HCT116 (cell line): ENCODE results near the gene PARVA. TPM values are rescaled to one million over a fixed set of nuclear protein-coding genes. Genes with fewer than 3 reads are reported as not detected.

ENCODE experiments used
- ATAC-seq: fragments of 200-7000 bp; cut with Tn5 transposase; 2 replicates; pipeline ENCODE4 v1.9.1; 2020; ENCODE audit warnings: mild to moderate bottlenecking, moderate library complexity
- BruUV-seq: library from RNA; stranded (reverse); fragments of 400-500 nt; replicated peaks from 2 replicates; lab custom pipeline; 2021; lab: Mats Ljungman, UMichigan
- CTCF ChIA-PET: fragments of 300-600 bp; sonication (Branson Sonifier 250); formaldehyde crosslinking; loops from one replicate; lab custom pipeline; 2021; ENCODE audit warnings: antibody characterized with exemption; lab: Charles Lee
- POLR2A ChIA-PET: fragments of 300-600, 350-600 bp; sonication (Branson Sonifier 250); formaldehyde crosslinking; loops from one replicate; lab custom pipeline; 2021; ENCODE audit warnings: antibody characterized with exemption; lab: Charles Lee
- RAD21 ChIA-PET, 2 experiments: fragments of 300-600 bp; sonication (Branson Sonifier 250); formaldehyde crosslinking; loops; one replicate each; lab custom pipeline; 2023; ENCODE audit warnings: low total read pairs in 2 of 2; ENCODE audit not compliant: uncharacterized antibody in 2 of 2, unreplicated experiment in 2 of 2, low non-redundant PET in 1 of 2; lab: Charles Lee
- DNase-seq: peaks from one replicate; pipeline ENCODE4 v3.0.0-alpha.2; 2010; ENCODE audit warnings: low read depth, low spot score
- H2AFZ ChIP-seq: fragments of 200-600 bp; shearing (Covaris generic), sonication (generic); 2 replicates; pipeline ENCODE4 v1.6.1; 2017; ENCODE audit warnings: low read depth, mixed run types, mixed read lengths, antibody characterized with exemption, low read length; ENCODE audit not compliant: poor library complexity, severe bottlenecking
- H3K27ac ChIP-seq: 2 replicates; pipeline ENCODE4 v1.5.1; 2012; ENCODE audit warnings: low read depth, low read length
- H3K27me3 ChIP-seq: fragments of 200-600 bp; sonication (generic); 2 replicates; pipeline ENCODE4 v1.6.1; 2016; ENCODE audit warnings: mixed run types, low read length, mixed read lengths; ENCODE audit not compliant: insufficient read depth
- H3K36me3 ChIP-seq, 2 experiments: fragments of 200-500 bp in 1 of 2; fragments of 200-600 bp in 1 of 2; sonication (Bioruptor generic) in 1 of 2; sonication (generic) in 1 of 2; 2 replicates each; pipeline versions ENCODE4 v1.5.1 to v1.6.1; 2014 to 2016; ENCODE audit warnings: low read length in 2 of 2, inconsistent platforms in 1 of 2, mixed read lengths in 1 of 2, mixed run types in 1 of 2; ENCODE audit not compliant: insufficient read depth in 2 of 2, control insufficient read depth in 1 of 2
- H3K4me1 ChIP-seq, 2 experiments: fragments of 200-600 bp in 1 of 2; sonication (generic) in 1 of 2; 2 replicates each; pipeline versions ENCODE4 v1.5.1 to v1.6.1; 2012 to 2017; ENCODE audit warnings: low read length in 2 of 2, inconsistent platforms in 1 of 2, mild to moderate bottlenecking in 1 of 2, mixed read lengths in 1 of 2, mixed run types in 1 of 2, moderate library complexity in 1 of 2; ENCODE audit not compliant: insufficient read depth in 2 of 2, control insufficient read depth in 1 of 2
- H3K4me2 ChIP-seq: fragments of 200-600 bp; sonication (generic); 2 replicates; pipeline ENCODE4 v1.6.1; 2017; ENCODE audit warnings: mixed run types, low read length, mixed read lengths
- H3K4me3 ChIP-seq, 2 experiments: fragments of 200-600 bp in 1 of 2; sonication (generic) in 1 of 2; replicated peaks in 1 of 2; 2 replicates each; pipeline ENCODE4 v1.5.1; 2011 to 2016; ENCODE audit warnings: low read length in 2 of 2, control low read depth in 1 of 2, low read depth in 1 of 2, mild to moderate bottlenecking in 1 of 2, mixed read lengths in 1 of 2, mixed run types in 1 of 2
- H3K79me2 ChIP-seq: fragments of 200-600 bp; sonication (generic); 2 replicates; pipeline ENCODE4 v1.6.1; 2017; ENCODE audit warnings: mild to moderate bottlenecking, mixed run types, low read length, moderate library complexity, mixed read lengths; ENCODE audit not compliant: insufficient read depth
- H3K9ac ChIP-seq: fragments of 200-600 bp; sonication (generic); 2 replicates; pipeline ENCODE4 v1.6.1; 2016; ENCODE audit warnings: low read length, mixed read lengths
- H3K9me2 ChIP-seq: fragments of 200-600 bp; sonication (generic), shearing (Covaris generic); 2 replicates; pipeline ENCODE4 v1.6.1; 2017; ENCODE audit warnings: mixed run types, mild to moderate bottlenecking, moderate library complexity; ENCODE audit not compliant: insufficient read depth
- H3K9me3 ChIP-seq, 2 experiments: fragments of 200-500 bp in 1 of 2; fragments of 200-600 bp in 1 of 2; sonication (Bioruptor generic) in 1 of 2; sonication (generic) in 1 of 2; 2 replicates each; pipeline ENCODE4 v1.6.1; 2014 to 2017; ENCODE audit warnings: low read length in 2 of 2, mixed read lengths in 2 of 2, inconsistent platforms in 1 of 2, low read depth in 1 of 2, mild to moderate bottlenecking in 1 of 2, mixed run types in 1 of 2, moderate library complexity in 1 of 2; ENCODE audit not compliant: control insufficient read depth in 1 of 2, insufficient read depth in 1 of 2
- H4K20me1 ChIP-seq: fragments of 200-600 bp; sonication (generic), shearing (Covaris generic); 2 replicates; pipeline ENCODE4 v1.6.1; 2017; ENCODE audit warnings: mixed run types, mild to moderate bottlenecking, moderate library complexity; ENCODE audit not compliant: insufficient read depth
- ATF3 ChIP-seq: IDR thresholded peaks from 2 replicates; pipeline ENCODE4 v1.6.1; 2012
- CBX3 ChIP-seq: IDR thresholded peaks from 2 replicates; pipeline ENCODE4 v1.6.1; 2012; ENCODE audit warnings: low read depth
- CEBPB ChIP-seq: IDR thresholded peaks from 2 replicates; pipeline ENCODE4 v1.6.1; 2012; ENCODE audit warnings: low read depth
- EGR1 ChIP-seq: IDR thresholded peaks from 2 replicates; pipeline ENCODE4 v1.6.1; 2012; ENCODE audit warnings: low read depth
- ELF1 ChIP-seq: IDR thresholded peaks from 2 replicates; pipeline ENCODE4 v1.6.1; 2012; ENCODE audit warnings: low read depth, borderline replicate concordance
- EZH2 ChIP-seq: fragments of 200-600 bp; sonication (generic); IDR thresholded peaks from 2 replicates; pipeline ENCODE4 v1.6.1; 2017; ENCODE audit warnings: antibody characterized with exemption, mixed run types
- JUND ChIP-seq: IDR thresholded peaks from 2 replicates; pipeline ENCODE4 v1.6.1; 2012
- POLR2AphosphoS5 ChIP-seq: IDR thresholded peaks from 2 replicates; pipeline ENCODE4 v1.6.1; 2011; ENCODE audit warnings: mild to moderate bottlenecking, low read depth, low read length, moderate library complexity
- RAD21 ChIP-seq: IDR thresholded peaks from 2 replicates; pipeline ENCODE4 v1.6.1; 2012; ENCODE audit warnings: low read depth, mild to moderate bottlenecking
- SP1 ChIP-seq: IDR thresholded peaks from 2 replicates; pipeline ENCODE4 v1.6.1; 2012; ENCODE audit warnings: low read depth
- TCF7L2 ChIP-seq: IDR thresholded peaks from 2 replicates; pipeline ENCODE4 v1.7.0; 2011; ENCODE audit warnings: borderline replicate concordance, inconsistent platforms; ENCODE audit not compliant: insufficient read depth, insufficient read length; ENCODE audit errors: extremely low read depth
- YY1 ChIP-seq: IDR thresholded peaks from 2 replicates; pipeline ENCODE4 v1.6.1; 2011; ENCODE audit warnings: low read length, low read depth, moderate library complexity, mild to moderate bottlenecking; ENCODE audit not compliant: insufficient replicate concordance; ENCODE audit errors: extremely low read depth
- ZFX ChIP-seq: fragments of 450-650 bp; IDR thresholded peaks from 2 replicates; pipeline ENCODE4 v1.6.1; 2017
- ZNF274 ChIP-seq: fragments of 200-500 bp; sonication (Bioruptor generic); IDR thresholded peaks from 2 replicates; pipeline ENCODE4 v1.6.1; 2014; ENCODE audit warnings: mild to moderate bottlenecking, low read depth, low read length, inconsistent platforms
- intact Hi-C: fragments of 100-400 bp; cut with micrococcal nuclease; formaldehyde crosslinking; loops from 2 replicates; pipeline ENCODE4 v1.10.0; 2022
- total RNA-seq: library from RNA; stranded (reverse); gene quantifications from one replicate; pipeline ENCODE4 v1.2.1, GENCODE V29; 2021; ENCODE audit not compliant: unreplicated experiment
- TF ChIP-seq, protein P1 (sequence below): IDR thresholded peaks from 2 replicates; pipeline ENCODE4 v1.6.1; 2012

The PARVA gene
- total RNA-seq, 1 experiment from 2014 or later: 18.4 TPM

- intact Hi-C loops: no loop called here
- BruUV-seq: no TSS peak
- no peaks in the 10 kb centered on the region for H3K9me3 ChIP-seq
- ATAC-seq: no peak
- no peak for DNase-seq
- no peaks in the 10 kb centered on the region for H3K9me2 ChIP-seq
- H2AFZ ChIP-seq: no peak overlapping the region
- no peak overlapping the region for H3K4me2 ChIP-seq
- RAD21 ChIA-PET: no interaction called here
- no peaks in the 10 kb centered on the region for H4K20me1 ChIP-seq
- TF ChIP-seq RAD21 (no peak), CEBPB (no peak), TCF7L2 (no peak), EGR1 (no peak), EZH2 (no peak), YY1 (no peak), ZFX (no peak), POLR2AphosphoS5 (no peak), ATF3 (no peak), JUND (no peak)
- TF ChIP-seq, protein P1, sequence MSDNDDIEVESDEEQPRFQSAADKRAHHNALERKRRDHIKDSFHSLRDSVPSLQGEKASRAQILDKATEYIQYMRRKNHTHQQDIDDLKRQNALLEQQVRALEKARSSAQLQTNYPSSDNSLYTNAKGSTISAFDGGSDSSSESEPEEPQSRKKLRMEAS: no peak
- TF ChIP-seq, all 23 proteins: peak for 0
- H3K36me3 ChIP-seq: no peaks in the 10 kb centered on the region
- H3K27ac ChIP-seq: no peak overlapping the region
- no peaks in the 10 kb centered on the region for H3K4me1 ChIP-seq
- CTCF ChIA-PET: no interaction called here
- POLR2A ChIA-PET: no interaction called here
- H3K4me3 ChIP-seq: no peak overlapping the region
- H3K79me2 ChIP-seq: no peaks in the 10 kb centered on the region
- H3K27me3 ChIP-seq: no peaks in the 10 kb centered on the region
- H3K9ac ChIP-seq: no peak overlapping the region
Observed at GRCh38 chr11:12502046-12502445, 124.7 kb downstream of the PARVA start.

DNA sequence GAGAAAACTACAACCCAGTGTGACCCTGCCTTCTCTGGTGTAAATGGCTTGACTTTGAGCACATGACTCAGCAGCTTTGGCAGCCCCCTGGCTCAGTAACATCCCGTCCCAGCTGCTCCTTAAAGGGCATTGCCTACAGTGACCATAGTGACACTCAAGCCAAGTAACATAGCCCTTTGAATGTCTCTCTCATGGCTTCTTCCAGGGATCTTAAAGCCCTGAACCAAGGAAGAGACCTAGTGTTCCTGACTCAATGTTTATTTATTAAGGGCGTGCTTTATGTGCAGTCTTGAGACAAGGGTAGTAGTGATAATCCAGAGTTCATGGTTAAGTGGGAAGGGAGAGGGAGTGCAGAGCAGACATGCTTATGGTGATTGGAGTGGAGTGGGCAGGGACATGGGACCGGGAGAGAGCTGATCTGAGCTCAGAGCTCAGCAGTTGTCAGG, 125.7 kb downstream of the PARVA start:
- Histone ChIP-seq H3K27ac (no peak overlapping the region), H2AFZ (no peak overlapping the region)
- BruUV-seq: no TSS peak
- no peak for DNase-seq
- no peak for TF ChIP-seq EZH2
- no peak for TF ChIP-seq ELF1
- no peak for TF ChIP-seq SP1
- no peak for TF ChIP-seq CEBPB
- no peak for TF ChIP-seq ZNF274
- TF ChIP-seq, protein P1: no peak
- TF ChIP-seq CBX3: no peak
- TF ChIP-seq, all 23 proteins: peak for 0
- Histone ChIP-seq H4K20me1 (no peaks in the 10 kb centered on the region), H3K4me2 (no peak overlapping the region), H3K79me2 (no peaks in the 10 kb centered on the region), H3K36me3 (no peaks in the 10 kb centered on the region), H3K4me3 (no peak overlapping the region), H3K27me3 (no peaks in the 10 kb centered on the region), H3K9me2 (no peaks in the 10 kb centered on the region), H3K9ac (no peak overlapping the region), H3K4me1 (no peaks in the 10 kb centered on the region), H3K9me3 (no peaks in the 10 kb centered on the region)
- ChIA-PET CTCF (no interaction called here), POLR2A (no interaction called here), RAD21 (no interaction called here)
- no peak for ATAC-seq
- intact Hi-C loops: no loop called here
